NCI-H748 (cell line): ENCODE measurements around the gene ASPHD2.
"Not testable (repeated sequence)": the region's sequence is repeated elsewhere in the genome, so short reads cannot be mapped to it uniquely, and the experiment has no call there.

Experiments
- DNase-seq: peaks from one replicate; lab custom pipeline; 2025; ENCODE audit not compliant: unreplicated experiment; lab: John Stamatoyannopoulos, UW

Gene ASPHD2, protein sequence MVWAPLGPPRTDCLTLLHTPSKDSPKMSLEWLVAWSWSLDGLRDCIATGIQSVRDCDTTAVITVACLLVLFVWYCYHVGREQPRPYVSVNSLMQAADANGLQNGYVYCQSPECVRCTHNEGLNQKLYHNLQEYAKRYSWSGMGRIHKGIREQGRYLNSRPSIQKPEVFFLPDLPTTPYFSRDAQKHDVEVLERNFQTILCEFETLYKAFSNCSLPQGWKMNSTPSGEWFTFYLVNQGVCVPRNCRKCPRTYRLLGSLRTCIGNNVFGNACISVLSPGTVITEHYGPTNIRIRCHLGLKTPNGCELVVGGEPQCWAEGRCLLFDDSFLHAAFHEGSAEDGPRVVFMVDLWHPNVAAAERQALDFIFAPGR

DNA sequence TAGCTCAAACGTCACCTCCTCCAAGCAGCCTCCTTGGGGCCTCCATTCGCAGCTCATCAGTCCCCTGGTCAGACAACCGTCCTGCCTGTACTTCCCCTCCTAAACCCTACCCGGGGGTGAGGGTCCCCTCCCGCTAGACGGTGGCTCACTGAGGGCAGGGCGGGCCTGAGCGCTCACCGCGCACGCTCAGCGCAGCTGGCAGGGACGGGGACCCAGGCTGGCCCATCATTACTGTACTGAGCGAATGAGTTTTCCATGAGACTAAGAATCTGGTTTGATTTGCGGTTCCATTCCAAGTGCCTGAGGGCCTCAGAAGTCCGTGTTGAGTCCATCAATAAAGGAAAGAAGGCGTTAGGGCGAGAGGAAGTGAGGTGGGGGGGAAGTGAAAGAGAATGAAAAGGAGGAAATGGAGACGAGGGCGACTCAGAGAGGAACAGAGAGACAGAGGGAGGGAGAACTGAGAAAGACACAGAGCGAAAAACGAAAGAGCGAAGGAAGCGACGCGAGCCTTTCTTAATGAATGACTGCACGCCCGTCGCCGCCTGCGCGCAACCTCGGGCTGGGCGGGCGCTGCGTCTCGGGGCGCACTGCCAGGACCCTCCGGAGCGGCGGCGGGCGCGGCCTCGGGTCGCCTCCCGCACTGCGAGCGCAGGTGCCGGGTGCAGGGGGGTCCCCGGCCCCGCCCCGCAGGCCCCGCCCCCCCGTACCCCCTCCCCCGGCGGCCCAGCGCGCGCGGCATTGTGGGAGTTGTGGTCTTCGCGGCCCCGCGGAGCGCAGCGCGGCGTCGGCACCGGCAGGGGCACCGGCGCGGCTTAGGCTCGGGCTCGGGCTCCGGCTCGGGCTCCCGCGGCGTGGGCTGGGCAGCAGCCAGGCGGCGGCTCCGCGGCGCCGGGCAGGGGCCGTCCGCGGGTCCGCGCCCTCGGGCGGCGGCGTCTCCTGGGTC is at the start of gene ASPHD2:
Gene ASPHD2, plus strand, starts transcription at position 746 of the 943 bp plus-strand sequence. CDS start 4,356 bp downstream, outside the sequence.
- DNase-seq, result peak; percentile 74

DNA sequence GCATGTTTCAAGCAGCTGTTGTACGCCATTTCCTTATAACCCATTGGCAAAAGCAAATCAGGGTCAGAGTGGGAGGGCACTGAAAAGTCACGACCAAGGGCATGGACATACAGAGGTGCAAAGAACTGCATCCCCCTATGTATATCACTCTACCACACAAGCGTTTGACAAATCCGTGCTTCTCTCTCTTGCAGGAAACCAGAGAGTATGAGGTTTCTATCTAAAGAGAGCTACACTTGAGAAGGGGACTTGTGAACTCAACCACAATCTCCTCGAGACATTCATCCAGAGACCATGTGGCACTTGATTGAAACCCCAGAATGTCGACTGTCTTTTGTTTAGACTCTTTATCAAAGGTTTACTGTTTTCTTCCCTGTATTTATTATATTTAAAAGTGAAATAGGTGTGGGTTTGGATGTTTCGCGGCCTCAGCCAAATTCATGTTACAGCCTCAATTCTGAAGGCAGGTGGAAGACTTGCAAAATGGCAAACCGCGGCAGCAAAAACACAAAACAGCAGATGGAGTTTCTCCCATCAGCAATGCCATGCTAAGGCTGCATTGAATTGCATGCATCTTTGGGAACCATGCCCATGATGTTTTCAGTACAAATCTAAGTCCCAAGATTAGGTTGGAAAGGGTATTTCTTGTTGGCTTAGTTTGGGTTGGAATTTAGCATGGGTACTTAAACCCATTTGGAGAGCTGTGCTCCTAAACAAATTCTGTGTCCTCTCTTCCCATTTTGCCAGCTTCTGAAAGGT is 48.8 kb upstream of the ASPHD2 start:
- DNase-seq, result no peak

DNA sequence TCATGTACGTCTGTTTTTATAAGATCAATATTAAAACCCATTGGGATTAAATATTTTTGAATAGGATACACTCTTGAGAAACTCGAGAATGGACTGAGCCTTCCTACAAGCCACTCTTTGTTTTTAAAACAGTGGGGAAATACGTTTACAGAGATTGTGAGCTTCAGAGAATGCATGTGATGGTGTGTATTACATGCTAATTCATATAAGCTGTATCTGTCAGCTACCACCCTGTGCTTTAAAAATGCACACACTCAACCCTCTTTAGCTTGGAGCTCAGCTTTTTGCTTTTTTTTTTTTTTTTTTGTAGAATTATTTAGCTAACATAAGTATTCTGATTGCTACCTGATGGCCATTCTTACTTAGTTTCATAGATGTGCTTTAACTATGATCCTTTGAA is 46.3 kb upstream of the ASPHD2 start:
- no peak for DNase-seq

DNA sequence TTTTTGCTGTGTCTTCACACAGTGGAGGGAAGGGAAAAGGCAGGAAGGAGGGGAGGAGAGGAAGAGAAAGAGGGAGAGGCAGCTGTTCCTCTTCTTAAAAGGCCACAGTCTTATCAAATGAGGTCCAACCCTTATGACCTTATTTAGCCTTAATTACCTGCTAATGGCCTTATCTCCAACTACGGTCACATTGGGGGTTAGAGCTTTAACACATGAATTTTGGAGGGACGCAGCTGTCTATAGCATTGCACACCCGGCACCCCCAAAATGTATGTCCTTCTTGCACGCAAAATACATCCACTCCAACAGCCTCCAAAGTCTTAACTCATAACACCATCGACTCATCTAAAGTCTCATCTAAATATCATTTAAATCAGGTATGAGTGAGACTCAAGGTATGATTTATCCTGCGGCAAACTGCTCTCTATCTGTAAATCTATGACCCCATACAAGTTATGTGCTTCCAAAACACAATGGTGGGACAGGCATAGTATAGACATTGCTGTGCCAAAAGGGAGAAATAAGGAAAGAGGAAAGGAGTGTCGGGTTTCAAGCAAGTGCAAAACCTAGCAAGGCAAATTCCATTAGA is 45.0 kb upstream of the ASPHD2 start:
- DNase-seq, result no peak

DNA sequence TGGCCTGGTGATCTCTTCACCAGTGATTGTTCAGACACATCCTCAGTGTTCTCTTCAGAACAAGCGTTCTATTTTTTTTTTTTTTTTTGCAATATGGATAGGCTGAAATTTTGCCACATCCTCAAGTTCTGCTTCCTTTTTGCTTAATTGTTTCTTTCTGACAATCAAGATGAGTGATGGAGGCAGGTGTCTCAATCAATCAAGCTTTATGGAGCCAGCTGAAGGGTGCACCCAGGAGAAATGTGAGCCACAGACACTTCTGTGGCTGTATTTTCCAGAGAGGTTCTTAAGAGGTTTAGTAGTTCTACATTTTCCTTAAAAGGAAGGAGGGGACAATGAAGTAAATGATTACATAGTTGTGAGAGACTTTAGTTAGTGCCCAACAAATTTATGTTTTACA is 43.9 kb upstream of the ASPHD2 start:
- DNase-seq, result no peak

DNA sequence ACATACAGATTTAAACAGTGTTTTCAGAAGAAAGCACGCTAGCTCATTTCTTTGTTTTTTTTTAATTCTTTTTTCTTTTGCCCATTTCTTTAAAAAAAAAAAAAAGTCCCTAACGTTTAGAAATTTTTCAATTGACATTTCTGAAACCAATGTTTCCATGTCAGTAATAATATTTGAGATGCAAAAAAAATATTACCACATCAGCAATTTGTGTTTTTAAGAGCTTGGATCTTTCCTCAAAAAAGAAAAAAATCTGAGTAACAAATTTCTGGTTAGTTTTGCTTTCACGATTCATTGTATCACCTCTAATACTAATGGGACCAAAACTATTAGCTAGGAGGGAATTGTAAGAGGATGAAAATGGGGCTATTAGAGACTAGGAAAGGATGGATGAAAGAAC is 39.9 kb upstream of the ASPHD2 start:
- no peak for DNase-seq

DNA sequence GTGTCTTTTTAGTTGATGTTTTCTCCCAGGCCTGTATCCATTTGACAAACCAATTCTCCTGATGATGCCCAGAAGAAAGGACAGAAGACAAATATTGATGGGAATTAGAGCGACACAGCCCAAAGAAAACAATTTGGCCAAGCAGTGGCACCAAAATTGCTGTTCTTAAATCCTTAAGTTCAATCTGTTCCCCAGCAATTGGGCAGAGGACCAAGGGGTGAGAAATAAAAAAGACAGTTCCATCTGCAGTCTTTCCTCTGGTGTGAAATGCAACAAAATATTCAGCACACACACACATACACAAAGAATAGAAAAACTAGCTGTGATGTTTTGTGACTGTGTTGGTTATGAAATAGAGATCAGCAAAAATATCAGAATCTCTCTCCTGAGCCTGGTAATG is 38.0 kb upstream of the ASPHD2 start:
- DNase-seq, result no peak

DNA sequence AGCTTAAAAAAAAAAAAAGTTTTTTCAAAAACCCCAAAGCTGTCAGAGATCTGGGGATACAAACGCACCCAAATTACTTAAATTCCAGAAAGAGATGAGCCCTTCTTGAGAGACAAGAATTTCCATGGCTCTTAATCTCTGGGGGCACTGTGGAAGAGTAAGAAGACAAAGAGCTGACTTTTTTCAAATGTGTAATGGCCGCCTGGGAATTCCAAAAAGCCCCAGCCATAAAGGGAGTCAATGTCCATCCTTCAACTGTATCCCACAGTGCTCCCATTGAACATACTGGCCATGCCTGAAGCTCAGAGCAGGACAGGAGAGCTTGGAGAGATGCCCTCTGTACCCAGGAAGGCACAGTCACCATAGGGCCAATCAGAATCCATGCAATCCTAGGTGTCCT is 37.4 kb upstream of the ASPHD2 start:
- no peak for DNase-seq

DNA sequence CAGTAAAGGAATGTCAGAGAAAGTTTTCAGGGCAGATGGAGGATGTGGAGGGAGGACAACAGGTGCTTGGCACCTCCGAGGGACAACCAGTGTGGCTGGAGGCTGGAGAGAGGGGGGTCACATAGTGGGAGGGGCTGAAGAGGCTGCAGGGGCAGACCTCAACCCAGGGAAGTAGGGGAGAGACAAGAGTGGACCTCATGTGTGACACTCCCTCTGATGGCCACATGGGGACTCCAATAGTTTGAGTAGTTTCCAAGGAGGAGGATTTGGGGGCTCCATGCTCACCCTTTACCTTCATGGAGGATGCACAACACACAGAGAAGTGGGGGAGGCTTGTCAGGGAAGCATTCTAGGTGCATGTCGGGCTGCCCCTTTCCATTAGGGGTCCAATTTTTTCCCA is 35.1 kb upstream of the ASPHD2 start:
- DNase-seq, result no peak

DNA sequence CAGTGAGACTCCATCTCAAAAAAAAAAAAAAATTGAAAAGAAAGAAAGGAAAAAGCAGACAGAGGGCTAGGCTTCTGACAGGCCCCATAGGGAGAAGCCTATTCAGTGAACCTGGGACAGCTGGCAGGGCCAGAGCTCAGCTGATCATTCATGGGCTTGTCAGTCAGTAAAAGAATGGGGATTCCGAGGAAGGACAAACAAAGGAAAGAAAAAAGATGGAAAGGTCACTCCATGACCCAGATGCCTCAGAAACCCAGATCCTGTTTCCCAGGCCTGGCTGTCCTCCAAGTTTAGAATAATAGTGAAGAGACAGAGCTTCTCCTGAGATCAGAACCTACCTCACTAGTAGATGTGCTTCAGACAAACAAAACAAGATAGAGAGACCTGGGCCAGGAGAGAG is 34.3 kb upstream of the ASPHD2 start:
- DNase-seq, result peak; percentile 84

DNA sequence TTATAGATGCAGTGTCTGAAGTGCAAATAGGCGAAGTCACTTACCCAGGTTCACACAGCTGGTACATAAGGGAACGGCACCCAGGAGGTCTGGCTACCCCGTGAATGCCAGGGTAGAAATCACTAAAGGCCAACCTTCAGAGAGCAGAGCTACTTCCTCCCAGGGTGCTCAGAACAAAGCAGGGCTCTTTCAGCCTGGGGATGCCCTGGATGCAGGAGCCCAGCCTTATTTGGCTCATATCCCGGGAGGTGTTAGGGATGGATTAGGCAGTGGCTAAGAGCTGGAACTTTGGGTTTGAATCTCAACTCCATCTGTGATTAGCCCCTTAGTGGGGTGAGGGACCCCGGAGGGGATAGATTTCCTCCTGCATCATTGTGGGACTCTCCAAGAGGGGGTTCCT is 33.1 kb upstream of the ASPHD2 start:
- DNase-seq, result no peak

DNA sequence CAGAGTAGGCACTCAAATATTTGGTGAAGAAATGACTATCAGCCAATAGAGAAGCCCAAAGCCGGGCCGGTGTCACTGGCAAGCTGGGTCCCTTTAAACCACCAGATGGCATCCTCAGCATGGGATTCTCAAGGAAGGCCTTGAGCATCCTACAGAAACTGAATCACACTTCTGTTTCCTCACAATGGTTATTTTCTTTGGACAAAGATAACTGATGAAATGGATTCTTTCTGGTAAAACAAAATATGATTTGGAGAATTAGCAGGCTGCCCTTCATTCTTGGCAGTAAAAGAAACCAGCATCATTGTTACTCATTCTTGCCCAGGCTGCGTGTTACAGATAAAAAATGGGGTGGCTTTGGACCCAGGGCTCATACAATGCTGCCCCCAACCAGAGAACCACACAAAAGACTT is 30.3 kb upstream of the ASPHD2 start:
- peak; percentile 49 for DNase-seq

DNA sequence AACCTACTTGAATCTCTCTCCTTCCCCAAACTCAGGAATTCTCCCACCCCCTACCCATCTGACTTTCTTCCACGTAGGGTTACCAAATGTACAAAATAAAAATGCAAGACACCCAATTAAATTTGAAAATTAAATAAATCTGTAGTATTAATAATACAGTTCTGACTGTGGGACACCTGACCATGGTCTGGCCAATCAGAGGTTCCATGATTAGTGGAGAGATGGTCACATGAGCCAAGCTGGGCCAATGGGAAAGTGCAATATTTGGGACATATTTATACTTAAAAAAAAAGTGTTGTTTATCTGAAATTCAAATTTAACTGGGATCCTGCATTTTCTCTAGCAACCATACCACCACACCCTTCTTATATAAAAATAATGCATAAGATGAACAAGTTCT is 29.8 kb upstream of the ASPHD2 start:
- DNase-seq, result no peak

DNA sequence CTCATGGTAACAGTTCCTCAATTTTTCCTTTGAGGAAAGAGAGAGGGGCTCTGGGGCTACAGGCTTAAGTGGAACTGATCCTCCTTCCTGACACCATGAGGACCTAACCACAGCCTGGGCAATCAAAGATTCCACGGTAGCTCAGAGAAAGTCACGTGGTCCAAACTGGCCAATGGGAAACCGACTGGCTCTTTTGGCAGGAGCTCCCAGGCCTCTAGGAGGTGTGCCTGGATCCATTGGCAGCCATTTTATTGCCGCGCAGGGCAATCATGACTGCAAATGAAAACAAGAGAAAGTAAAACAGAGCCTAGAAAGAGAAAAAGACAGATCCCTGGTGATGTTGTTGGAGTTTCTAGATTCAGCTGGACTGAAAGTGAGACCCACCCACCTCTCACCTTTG is 27.3 kb upstream of the ASPHD2 start:
- DNase-seq, result no peak

DNA sequence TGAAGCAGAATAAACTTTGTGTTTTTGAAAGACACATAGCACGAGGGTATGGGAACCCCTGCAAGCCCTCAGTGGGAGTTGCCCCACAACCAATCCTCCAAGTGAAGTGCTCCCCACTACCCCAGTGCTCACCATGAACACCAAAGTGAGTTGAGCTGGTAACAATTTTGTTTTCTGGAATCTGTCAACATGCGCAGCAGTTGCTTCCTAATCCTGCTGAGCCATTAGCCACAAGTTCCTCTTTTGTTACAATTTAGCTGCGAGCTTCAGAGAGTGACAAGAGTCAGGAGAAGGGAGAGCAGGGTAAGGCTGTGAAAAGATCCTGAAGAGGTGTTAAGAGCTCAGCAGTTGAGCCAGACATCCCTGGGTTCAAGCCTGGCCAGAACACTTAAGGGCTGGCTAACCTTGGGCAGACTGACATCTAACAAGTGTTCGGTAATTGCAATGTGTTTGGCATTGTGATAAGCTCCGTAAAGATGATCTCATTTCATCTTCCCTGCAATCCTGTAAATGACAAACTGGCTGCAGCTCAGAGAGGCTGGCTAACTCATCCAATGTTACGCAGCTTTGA is 24.1 kb upstream of the ASPHD2 start:
- DNase-seq, result no peak

DNA sequence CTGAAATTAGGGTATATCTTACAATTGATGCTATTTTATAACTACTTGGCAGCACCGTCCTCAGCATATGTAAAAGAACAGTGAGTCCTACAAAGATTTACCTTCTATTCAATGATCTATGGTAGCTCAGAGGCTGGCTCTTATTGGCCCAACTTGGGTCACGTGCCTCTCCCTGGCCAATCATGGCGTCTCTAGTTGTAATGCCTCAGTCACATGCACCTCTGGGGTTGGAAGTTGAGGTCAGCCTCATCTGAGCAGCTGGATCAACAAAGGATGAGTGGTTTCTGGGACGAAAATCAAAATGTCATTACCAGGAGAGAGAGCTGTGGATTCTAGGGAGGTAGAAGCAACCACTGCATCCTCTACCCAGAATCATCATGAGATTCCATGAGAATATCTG is 22.9 kb upstream of the ASPHD2 start:
- DNase-seq, result peak; percentile 51

DNA sequence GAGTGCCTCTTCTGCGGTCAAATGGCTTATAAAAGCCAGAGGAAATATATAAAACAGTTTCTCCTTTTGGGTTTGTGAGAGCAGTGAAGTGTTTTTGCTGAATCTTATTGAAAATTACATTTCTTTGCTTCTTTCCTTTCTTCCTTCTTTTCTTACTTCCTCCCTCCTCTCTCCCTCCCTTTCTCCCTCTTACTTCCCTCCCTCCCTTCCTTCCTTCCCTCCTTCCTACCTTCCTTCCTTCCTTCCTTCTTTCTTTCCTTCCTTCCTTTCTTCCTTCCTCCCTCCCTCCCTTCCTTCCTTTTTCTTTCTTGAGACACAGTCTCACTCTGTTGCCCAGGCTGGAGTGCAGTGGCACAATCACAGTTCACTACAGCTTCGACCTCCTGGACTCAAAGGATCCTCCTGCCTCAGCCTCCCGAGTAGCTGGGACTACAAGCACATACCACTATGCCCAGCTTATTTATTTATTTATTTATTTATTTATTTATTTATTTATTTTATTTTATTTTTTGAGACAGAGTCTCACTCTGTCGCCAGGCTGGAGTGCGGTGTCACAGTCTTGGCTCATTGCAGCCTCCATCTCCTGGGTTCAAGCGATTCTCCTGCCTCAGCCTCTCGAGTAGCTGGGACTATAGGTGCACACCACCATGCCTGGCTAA is 20.4 kb upstream of the ASPHD2 start:
- DNase-seq, result not testable (repeated sequence)

DNA sequence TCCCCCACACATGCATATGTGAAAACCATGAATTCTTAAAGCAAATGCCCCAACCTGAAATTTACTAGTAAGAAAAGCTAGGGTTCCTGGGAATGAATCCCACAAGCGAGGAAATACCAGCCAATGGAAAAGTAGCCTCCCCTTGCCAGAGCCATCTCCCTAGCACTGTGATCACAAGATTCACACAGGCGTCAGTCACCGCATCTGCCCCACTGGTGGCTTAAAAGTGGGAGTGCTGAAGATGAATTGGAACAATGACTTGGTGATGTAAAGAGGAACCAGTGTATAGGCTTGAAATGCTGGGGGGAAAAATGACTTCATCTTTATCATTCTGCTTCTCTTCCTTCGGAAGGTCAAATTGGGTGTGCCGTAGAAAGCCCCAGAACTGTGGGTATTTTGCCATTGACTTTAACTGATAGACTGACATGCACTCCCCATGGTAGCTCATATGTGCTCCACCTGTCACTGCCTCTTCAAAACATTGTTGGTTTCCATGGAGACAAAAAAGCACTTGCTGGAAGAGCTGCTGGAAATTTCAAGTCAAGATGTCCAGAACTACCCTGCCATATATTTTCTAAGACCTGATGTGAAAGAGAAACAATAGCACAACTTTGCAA is 19.2 kb upstream of the ASPHD2 start:
- DNase-seq, result peak; percentile 75

DNA sequence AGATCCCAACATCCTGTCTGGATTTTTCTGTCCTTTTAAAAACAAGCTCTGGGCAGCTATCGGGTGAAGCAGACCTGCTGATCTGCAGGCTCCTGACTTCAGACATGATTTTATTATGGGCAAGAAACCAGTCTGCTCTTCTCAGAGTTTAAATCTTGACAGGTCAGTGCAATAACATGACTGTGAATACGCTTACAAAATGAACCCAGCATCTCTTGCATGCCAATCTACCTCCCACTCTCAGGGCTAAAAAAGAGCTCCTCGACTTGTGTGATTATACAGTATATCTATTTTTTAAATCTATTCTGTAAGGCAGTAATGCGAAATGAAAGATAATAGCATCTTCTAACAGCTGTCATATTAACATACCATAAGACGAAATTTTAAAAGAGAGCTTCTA is 18.7 kb upstream of the ASPHD2 start:
- no peak for DNase-seq

DNA sequence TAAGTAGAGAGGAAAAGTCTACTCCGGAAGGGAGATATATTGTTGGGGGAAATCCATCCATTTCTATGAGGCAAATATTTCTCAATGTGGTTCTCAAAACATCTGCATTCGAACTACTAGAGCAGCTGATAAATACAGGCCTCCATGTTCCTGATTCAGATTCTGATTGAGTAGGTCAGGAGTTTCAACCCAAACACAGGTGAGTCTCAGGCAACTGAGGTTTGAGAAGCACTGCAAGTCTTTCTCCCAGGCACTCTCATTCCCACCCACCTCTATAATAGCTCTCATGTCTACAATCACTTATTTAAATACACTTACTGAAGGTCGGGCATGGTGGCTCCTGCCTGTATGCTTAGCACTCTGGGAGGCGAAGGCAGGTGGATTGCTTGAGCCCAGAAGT is 14.7 kb upstream of the ASPHD2 start:
- DNase-seq, result no peak
